B cell (primary cell): ENCODE measurements around the gene CXCL8. TPM values are rescaled to one million over a fixed set of nuclear protein-coding genes. Genes with fewer than 3 reads are reported as not detected.

Experiments
- ATAC-seq: fragments of 200-7000 bp; cut with Tn5 transposase; one replicate; pipeline ENCODE4 v1.10.0; 2021; ENCODE audit warnings: low read depth, mild to moderate bottlenecking, moderate number of reproducible peaks, moderate library complexity
- CTCF ChIA-PET: fragments of 350-600 bp; sonication (Branson Sonifier 250); formaldehyde crosslinking; loops from one replicate; lab custom pipeline; 2021; ENCODE audit warnings: antibody characterized with exemption, inconsistent platforms; lab: Charles Lee
- POLR2A ChIA-PET: fragments of 350-600 bp; sonication (Branson Sonifier 250); formaldehyde crosslinking; loops from one replicate; lab custom pipeline; 2021; ENCODE audit warnings: antibody characterized with exemption; lab: Charles Lee
- DNase-seq: peaks from one replicate; pipeline ENCODE4 v3.0.0; 2013
- H2AFZ ChIP-seq: 2 replicates; pipeline ENCODE4 v1.6.1; 2012; ENCODE audit warnings: mild to moderate bottlenecking, low read depth, low read length; ENCODE audit not compliant: insufficient read depth, poor library complexity, severe bottlenecking
- H3K27ac ChIP-seq, 2 donors: 1 replicate in 1 of 2; 2 replicates in 1 of 2; pipeline ENCODE4 v1.5.1; 2012 to 2013; ENCODE audit warnings: low read length in 2 of 2, mild to moderate bottlenecking in 2 of 2, moderate library complexity in 1 of 2
- H3K27me3 ChIP-seq, 4 experiments: fragments of 200-600 bp in 1 of 4; sonication (generic) in 1 of 4; replicated peaks in 1 of 4; 1 replicate in 2 of 4; 2 replicates in 2 of 4; pipeline versions ENCODE4 v1.6.1 to v1.7.0; 2013 to 2016; ENCODE audit warnings: low read length in 3 of 4, mild to moderate bottlenecking in 2 of 4, mixed read lengths in 1 of 4, moderate library complexity in 1 of 4; ENCODE audit not compliant: insufficient read depth in 4 of 4, control insufficient read depth in 3 of 4; ENCODE audit errors: control extremely low read depth in 1 of 4
- H3K36me3 ChIP-seq, 2 experiments: replicated peaks in 1 of 2; 1 replicate in 1 of 2; 2 replicates in 1 of 2; pipeline versions ENCODE4 v1.6.1 to v1.7.1; 2013; ENCODE audit warnings: low read length in 1 of 2; ENCODE audit not compliant: insufficient read depth in 2 of 2, control insufficient read depth in 1 of 2; ENCODE audit errors: control extremely low read depth in 1 of 2, extremely low read depth in 1 of 2
- H3K4me1 ChIP-seq, 2 donors: fragments of 200-600 bp in 1 of 2; sonication (generic) in 1 of 2; 1 replicate in 1 of 2; 2 replicates in 1 of 2; pipeline versions ENCODE4 v1.5.1 to v1.6.1; 2013 to 2017; ENCODE audit warnings: low read length in 2 of 2; ENCODE audit not compliant: control insufficient read depth in 2 of 2, insufficient read depth in 2 of 2
- H3K4me2 ChIP-seq: replicated peaks from 2 replicates; pipeline ENCODE3; 2012; ENCODE audit warnings: mild to moderate bottlenecking, low read depth, low read length; ENCODE audit not compliant: poor library complexity, severe bottlenecking
- H3K4me3 ChIP-seq, 5 experiments: fragments of 200-600 bp in 1 of 5; sonication (generic) in 1 of 5; 1 replicate in 3 of 5; 2 replicates in 2 of 5; pipeline versions ENCODE4 v1.5.1 to v1.7.0; 2011 to 2016; ENCODE audit warnings: low read length in 4 of 5, mild to moderate bottlenecking in 4 of 5, low read depth in 2 of 5, control low read depth in 1 of 5, moderate library complexity in 1 of 5; ENCODE audit not compliant: insufficient read depth in 1 of 5; ENCODE audit errors: control extremely low read depth in 1 of 5, extremely low read depth in 1 of 5
- H3K79me2 ChIP-seq: fragments of 200-600 bp; sonication (generic); one replicate; pipeline ENCODE4 v1.6.0; 2016; ENCODE audit warnings: low read length; ENCODE audit not compliant: control insufficient read depth, insufficient read depth
- H3K9ac ChIP-seq: fragments of 200-600 bp; sonication (generic); 2 replicates; pipeline ENCODE4 v1.6.1; 2017; ENCODE audit warnings: mild to moderate bottlenecking, low read length, moderate library complexity
- H3K9me3 ChIP-seq, 3 donors: one replicate each; pipeline versions ENCODE4 v1.6.1 to v1.7.1; 2013; ENCODE audit warnings: low read length in 2 of 3; ENCODE audit not compliant: control insufficient read depth in 2 of 3, insufficient read depth in 1 of 3; ENCODE audit errors: control extremely low read depth in 1 of 3
- H4K20me1 ChIP-seq: 2 replicates; pipeline ENCODE4 v1.6.0; 2012; ENCODE audit warnings: mild to moderate bottlenecking, low read length; ENCODE audit not compliant: insufficient read depth, control insufficient read depth, poor library complexity, severe bottlenecking
- H3K27ac Mint-ChIP-seq: one replicate; pipeline ENCODE4 v1.8.0; 2021; ENCODE audit warnings: mixed read lengths
- H3K27me3 Mint-ChIP-seq: one replicate; pipeline ENCODE4 v1.8.0; 2021; ENCODE audit warnings: mixed read lengths
- H3K4me1 Mint-ChIP-seq: one replicate; pipeline ENCODE4 v1.8.0; 2021; ENCODE audit warnings: mixed read lengths
- H3K4me3 Mint-ChIP-seq: one replicate; pipeline ENCODE4 v1.8.0; 2021; ENCODE audit warnings: mixed read lengths
- H3K9me3 Mint-ChIP-seq: one replicate; pipeline ENCODE4 v1.8.0; 2022; ENCODE audit warnings: mixed read lengths; ENCODE audit not compliant: insufficient read depth
- EZH2 ChIP-seq: IDR thresholded peaks from 2 replicates; pipeline ENCODE4 v1.6.1; 2012; ENCODE audit warnings: borderline replicate concordance, low read depth, mild to moderate bottlenecking, moderate library complexity, low read length; ENCODE audit not compliant: insufficient read depth, poor library complexity, severe bottlenecking
- WGBS: methylation state at CpG from one replicate; pipeline ENCODE4 v1.1.5; 2013; ENCODE audit warnings: missing lambda C conversion rate; ENCODE audit not compliant: insufficient coverage; 5-methylcytosine and 5-hydroxymethylcytosine counted together
- intact Hi-C: fragments of 100-400 bp; cut with micrococcal nuclease; formaldehyde crosslinking; loops from one replicate; pipeline ENCODE4 v1.10.0; 2022
- polyA plus RNA-seq: library from polyadenylated mRNA; depleted of rRNA; stranded (reverse); fragments of >200 nt; gene quantifications from 2 replicates; pipeline ENCODE4 v1.2.3, GENCODE V29; 2012
- total RNA-seq, 2 donors: library from RNA; stranded (reverse); fragments of 120-200 nt in 1 of 2; gene quantifications; 1 replicate in 1 of 2; 2 replicates in 1 of 2; pipeline versions ENCODE4 v1.2.3 to v1.2.4, GENCODE V29; 2013 to 2022
- TF ChIP-seq, protein P1 (sequence below): fragments of 200-600 bp; IDR thresholded peaks from one replicate; pipeline ENCODE4 v1.8.0; 2022; ENCODE audit warnings: antibody characterized with exemption, mild to moderate bottlenecking

Gene CXCL8
- total and polyA plus RNA-seq, 2 donors (not counting 1 experiment from before 2014, with no cell fraction given) = 0.32 to 7.5 TPM

GRCh38 chr4:73725985-73726384 lies 14.4 kb upstream of the CXCL8 start:
- H3K79me2 ChIP-seq = no peaks in the 10 kb centered on the region
- peaks cover 9% of the 10 kb centered on the region for H3K27me3 Mint-ChIP-seq
- no peak overlapping the region for H3K4me3 Mint-ChIP-seq
- no peak overlapping the region for H3K27ac Mint-ChIP-seq
- peaks cover 0 to under 1% (median 0%) of the 10 kb centered on the region in 4 experiments for H3K27me3 ChIP-seq
- no peaks in the 10 kb centered on the region for H3K9me3 Mint-ChIP-seq
- ChIA-PET POLR2A (no interaction called here), CTCF (no interaction called here)
- 100% methylated on average over 1 of the region's 1 CpG for WGBS
- H3K4me2 ChIP-seq = no peak overlapping the region
- H3K9me3 ChIP-seq = peaks cover 0 to 4% (median 0%) of the 10 kb centered on the region in 3 donors
- intact Hi-C loops = no loop called here
- ATAC-seq = no peak
- TF ChIP-seq EZH2 = no peak
- TF ChIP-seq, protein P1, sequence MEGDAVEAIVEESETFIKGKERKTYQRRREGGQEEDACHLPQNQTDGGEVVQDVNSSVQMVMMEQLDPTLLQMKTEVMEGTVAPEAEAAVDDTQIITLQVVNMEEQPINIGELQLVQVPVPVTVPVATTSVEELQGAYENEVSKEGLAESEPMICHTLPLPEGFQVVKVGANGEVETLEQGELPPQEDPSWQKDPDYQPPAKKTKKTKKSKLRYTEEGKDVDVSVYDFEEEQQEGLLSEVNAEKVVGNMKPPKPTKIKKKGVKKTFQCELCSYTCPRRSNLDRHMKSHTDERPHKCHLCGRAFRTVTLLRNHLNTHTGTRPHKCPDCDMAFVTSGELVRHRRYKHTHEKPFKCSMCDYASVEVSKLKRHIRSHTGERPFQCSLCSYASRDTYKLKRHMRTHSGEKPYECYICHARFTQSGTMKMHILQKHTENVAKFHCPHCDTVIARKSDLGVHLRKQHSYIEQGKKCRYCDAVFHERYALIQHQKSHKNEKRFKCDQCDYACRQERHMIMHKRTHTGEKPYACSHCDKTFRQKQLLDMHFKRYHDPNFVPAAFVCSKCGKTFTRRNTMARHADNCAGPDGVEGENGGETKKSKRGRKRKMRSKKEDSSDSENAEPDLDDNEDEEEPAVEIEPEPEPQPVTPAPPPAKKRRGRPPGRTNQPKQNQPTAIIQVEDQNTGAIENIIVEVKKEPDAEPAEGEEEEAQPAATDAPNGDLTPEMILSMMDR = no peak
- no peak overlapping the region for H3K27ac ChIP-seq
- H3K4me3 ChIP-seq = no peak overlapping the region
- H3K4me1 Mint-ChIP-seq = no peaks in the 10 kb centered on the region
- no peak for DNase-seq
- H3K4me1 ChIP-seq = no peaks in the 10 kb centered on the region
- H3K36me3 ChIP-seq = no peaks in the 10 kb centered on the region
- H2AFZ ChIP-seq = no peak overlapping the region
- no peaks in the 10 kb centered on the region for H4K20me1 ChIP-seq
- H3K9ac ChIP-seq = no peak overlapping the region

GRCh38 chr4:73727685-73728084 lies 12.7 kb upstream of the CXCL8 start:
- peaks cover 0 to 4% (median 0%) of the 10 kb centered on the region in 4 experiments for H3K27me3 ChIP-seq
- peaks cover 0 to 4% (median 0%) of the 10 kb centered on the region in 3 donors for H3K9me3 ChIP-seq
- H3K4me2 ChIP-seq = no peak overlapping the region
- H3K9ac ChIP-seq = no peak overlapping the region
- H3K27me3 Mint-ChIP-seq = peaks cover 18% of the 10 kb centered on the region
- H4K20me1 ChIP-seq = no peaks in the 10 kb centered on the region
- no peaks in the 10 kb centered on the region for H3K79me2 ChIP-seq
- H2AFZ ChIP-seq = no peak overlapping the region
- no peaks in the 10 kb centered on the region for H3K9me3 Mint-ChIP-seq
- no peak overlapping the region for H3K4me3 ChIP-seq
- no peak for TF ChIP-seq EZH2
- TF ChIP-seq, protein P1 = no peak
- ChIA-PET POLR2A (no interaction called here), CTCF (no interaction called here)
- H3K4me1 Mint-ChIP-seq = no peaks in the 10 kb centered on the region
- H3K4me1 ChIP-seq = no peaks in the 10 kb centered on the region
- no peak overlapping the region for H3K27ac ChIP-seq
- no peak overlapping the region for H3K4me3 Mint-ChIP-seq
- H3K36me3 ChIP-seq = no peaks in the 10 kb centered on the region
- 98% methylated on average over 6 of the region's 8 CpGs for WGBS
- intact Hi-C loops = no loop called here
- ATAC-seq (no peak), DNase-seq (no peak)
- no peak overlapping the region for H3K27ac Mint-ChIP-seq
